Effector memory CD8-positive, alpha-beta T cell (primary cell): Measurements from ENCODE around the gene IFT80.
"Not testable (repeated sequence)": the region's sequence is repeated elsewhere in the genome, so short reads cannot be mapped to it uniquely, and the experiment has no call there.

Experiments used
- ATAC-seq: fragments of 150-1000 bp; cut with Tn5 transposase; replicated peaks from 2 replicates; pipeline ENCODE4 v1.10.0; 2021; ENCODE audit warnings: mild to moderate bottlenecking, moderate library complexity
- DNase-seq, 3 experiments: peaks; one replicate each; pipeline ENCODE4 v3.0.0; 2021
- H3K27ac Mint-ChIP-seq, 2 donors: one replicate each; pipeline ENCODE4 v1.8.0; 2022; ENCODE audit warnings: mild to moderate bottlenecking in 2 of 2, mixed read lengths in 2 of 2, moderate library complexity in 2 of 2
- H3K27me3 Mint-ChIP-seq, 2 donors: one replicate each; pipeline ENCODE4 v1.8.0; 2022; ENCODE audit warnings: mixed read lengths in 2 of 2
- H3K36me3 Mint-ChIP-seq: one replicate; pipeline ENCODE4 v1.8.0; 2022; ENCODE audit warnings: mild to moderate bottlenecking, moderate library complexity, mixed read lengths; ENCODE audit not compliant: insufficient read depth
- H3K4me1 Mint-ChIP-seq, 2 donors: one replicate each; pipeline ENCODE4 v1.8.0; 2022; ENCODE audit warnings: low read depth in 2 of 2, mixed read lengths in 2 of 2
- H3K4me3 Mint-ChIP-seq, 2 donors: one replicate each; pipeline ENCODE4 v1.8.0; 2022; ENCODE audit warnings: mild to moderate bottlenecking in 2 of 2, mixed read lengths in 2 of 2, moderate library complexity in 2 of 2
- H3K9me3 Mint-ChIP-seq, 2 donors: one replicate each; pipeline ENCODE4 v1.8.0; 2022; ENCODE audit warnings: mixed read lengths in 2 of 2

The IFT80 gene

DNA sequence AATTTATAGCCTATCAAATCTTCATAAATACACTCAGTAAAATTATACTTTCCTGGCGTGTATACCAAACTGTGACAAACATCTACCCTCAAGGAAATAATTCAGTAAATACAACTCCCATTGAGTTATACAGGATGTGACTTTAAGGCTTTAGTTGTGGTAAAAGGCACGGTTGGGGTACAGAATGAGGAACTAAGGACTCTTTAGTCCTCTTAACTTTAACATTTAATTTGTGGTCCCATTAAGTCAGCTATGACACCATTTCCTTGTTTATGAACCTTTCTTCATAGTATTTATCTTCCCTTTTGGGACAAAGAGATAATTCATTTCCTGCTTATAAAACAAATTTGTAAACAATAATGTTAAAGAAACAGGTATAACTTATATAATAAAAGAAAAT, 30.2 kb downstream of the IFT80 start:
- Mint-ChIP-seq H3K4me3 (no peak overlapping the region), H3K27ac (no peak overlapping the region), H3K4me1 (no peaks in the 10 kb centered on the region), H3K36me3 (peaks cover 2% of the 10 kb centered on the region), H3K9me3 (no peaks in the 10 kb centered on the region), H3K27me3 (no peaks in the 10 kb centered on the region)
- no peak for DNase-seq
- ATAC-seq: no peak

DNA sequence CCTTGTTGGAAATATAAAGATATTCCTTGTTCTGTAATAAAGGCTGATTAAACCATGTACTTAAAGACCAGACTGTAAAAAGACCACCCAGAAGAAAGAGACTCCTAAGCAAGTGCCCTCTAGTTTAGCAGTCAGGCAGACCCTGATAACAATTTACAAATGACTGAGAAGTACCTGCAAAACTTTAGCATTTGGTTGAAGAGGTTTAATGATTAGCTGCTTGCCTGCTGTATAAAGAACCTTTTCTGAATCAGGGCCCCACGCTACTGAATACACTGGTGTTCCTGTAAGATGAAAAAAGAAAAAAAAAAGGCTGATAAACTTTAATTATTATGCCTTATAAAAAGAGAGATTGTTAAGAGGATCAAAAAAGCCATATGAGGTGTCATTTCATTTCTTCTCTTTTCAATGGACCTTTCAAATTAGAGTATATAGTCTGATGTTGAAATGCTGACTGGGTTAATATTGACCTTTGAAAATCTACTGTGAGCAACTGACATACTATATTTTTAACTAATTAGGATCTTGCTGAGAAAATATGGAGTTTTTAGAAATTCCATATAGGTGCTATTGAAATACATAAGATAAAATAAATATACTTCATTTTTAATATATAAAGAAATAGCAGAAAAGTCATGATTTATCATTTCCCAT, 33.0 kb downstream of the IFT80 start:
- H3K4me3 Mint-ChIP-seq: no peak overlapping the region
- no peaks in the 10 kb centered on the region for H3K4me1 Mint-ChIP-seq
- H3K36me3 Mint-ChIP-seq: no peaks in the 10 kb centered on the region
- H3K27me3 Mint-ChIP-seq: no peaks in the 10 kb centered on the region
- no peak for DNase-seq
- no peak overlapping the region for H3K27ac Mint-ChIP-seq
- no peak for ATAC-seq
- no peaks in the 10 kb centered on the region for H3K9me3 Mint-ChIP-seq

DNA sequence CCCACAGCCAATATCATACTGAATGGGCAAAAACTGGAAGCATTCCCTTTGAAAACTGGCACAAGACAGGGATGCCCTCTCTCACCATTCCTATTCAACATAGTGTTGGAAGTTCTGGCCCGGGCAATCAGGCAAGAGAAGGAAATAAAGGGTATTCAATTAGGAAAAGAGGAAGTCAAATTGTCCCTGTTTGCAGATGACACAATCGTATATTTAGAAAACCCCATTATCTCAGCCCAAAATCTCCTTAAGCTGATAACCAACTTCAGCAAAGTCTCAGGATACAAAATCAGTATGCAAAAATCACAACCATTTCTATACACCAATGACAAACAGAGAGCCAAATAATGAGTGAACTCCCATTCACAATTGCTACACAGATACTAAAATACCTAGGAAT, 36.1 kb downstream of the IFT80 start:
- not testable (repeated sequence) for H3K27ac Mint-ChIP-seq, DNase-seq, H3K36me3 Mint-ChIP-seq, H3K27me3 Mint-ChIP-seq, H3K9me3 Mint-ChIP-seq, H3K4me3 Mint-ChIP-seq, ATAC-seq, H3K4me1 Mint-ChIP-seq

DNA sequence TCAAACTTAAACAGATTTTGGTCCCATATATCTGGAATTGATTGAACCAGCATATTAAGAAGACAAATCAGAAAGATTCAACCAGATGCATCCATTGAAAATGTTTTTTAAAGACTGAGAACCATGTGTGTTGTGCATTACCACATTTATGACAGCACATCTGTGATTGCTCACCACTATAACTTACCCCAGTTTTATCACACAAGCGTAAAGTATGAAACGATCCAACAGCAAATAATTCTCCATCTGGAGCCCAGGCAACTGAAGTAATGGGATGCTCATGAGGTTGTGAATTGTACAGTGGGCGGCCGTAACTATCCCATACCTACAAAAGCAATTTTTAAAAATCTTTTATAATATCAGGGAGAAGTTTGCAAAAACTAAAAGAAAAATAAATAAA, 43.2 kb downstream of the IFT80 start:
- H3K27me3 Mint-ChIP-seq: no peaks in the 10 kb centered on the region
- no peak overlapping the region for H3K4me3 Mint-ChIP-seq
- DNase-seq: no peak
- H3K36me3 Mint-ChIP-seq: peaks cover 15% of the 10 kb centered on the region
- no peak overlapping the region for H3K27ac Mint-ChIP-seq
- no peaks in the 10 kb centered on the region for H3K4me1 Mint-ChIP-seq
- ATAC-seq: no peak
- no peaks in the 10 kb centered on the region for H3K9me3 Mint-ChIP-seq

DNA sequence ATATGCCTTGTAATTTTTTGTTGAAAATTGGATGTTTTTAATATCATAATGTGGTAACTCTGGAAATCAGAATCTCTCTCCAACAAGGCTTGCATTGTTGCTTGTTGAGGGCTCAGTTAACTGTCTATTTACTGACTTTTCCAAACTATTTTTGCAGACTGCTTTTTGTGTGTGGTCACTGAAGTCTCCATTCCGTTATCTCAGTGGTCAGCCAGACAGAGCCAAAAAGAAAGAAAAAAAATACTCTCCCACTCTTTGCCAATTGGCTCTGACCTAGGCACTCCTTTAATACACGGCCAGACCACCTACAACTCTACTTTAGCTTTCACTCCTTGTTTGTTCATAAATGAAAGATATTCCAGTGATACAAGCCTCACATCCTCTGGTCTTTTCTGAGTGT, 52.5 kb downstream of the IFT80 start:
- no peak for ATAC-seq
- no peaks in the 10 kb centered on the region for H3K4me1 Mint-ChIP-seq
- H3K4me3 Mint-ChIP-seq: no peak overlapping the region
- no peaks in the 10 kb centered on the region for H3K9me3 Mint-ChIP-seq
- DNase-seq: no peak
- peaks cover 10% of the 10 kb centered on the region for H3K36me3 Mint-ChIP-seq
- H3K27me3 Mint-ChIP-seq: no peaks in the 10 kb centered on the region
- H3K27ac Mint-ChIP-seq: no peak overlapping the region

DNA sequence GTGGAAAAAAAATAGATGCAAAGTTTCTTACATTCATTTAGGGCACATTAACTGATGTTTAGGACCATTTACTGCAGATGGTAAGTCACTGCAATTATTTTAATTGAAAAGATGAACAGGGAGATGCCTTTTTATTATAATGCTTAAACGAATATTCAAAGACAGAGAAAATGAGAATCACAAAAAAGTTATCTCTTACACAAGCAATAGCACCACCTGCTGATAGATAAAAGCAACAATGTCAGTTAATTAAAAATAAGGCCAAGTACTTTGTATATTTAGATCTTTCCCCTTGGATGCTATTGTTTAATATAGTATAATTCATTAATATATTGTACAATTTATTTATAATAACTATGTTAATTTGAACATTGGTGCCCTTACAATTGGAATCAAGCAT, 55.9 kb downstream of the IFT80 start:
- Mint-ChIP-seq H3K36me3 (peaks cover 5% of the 10 kb centered on the region), H3K27ac (no peak overlapping the region), H3K4me3 (no peak overlapping the region), H3K4me1 (no peaks in the 10 kb centered on the region), H3K27me3 (no peaks in the 10 kb centered on the region), H3K9me3 (no peaks in the 10 kb centered on the region)
- DNase-seq (no peak), ATAC-seq (no peak)

DNA sequence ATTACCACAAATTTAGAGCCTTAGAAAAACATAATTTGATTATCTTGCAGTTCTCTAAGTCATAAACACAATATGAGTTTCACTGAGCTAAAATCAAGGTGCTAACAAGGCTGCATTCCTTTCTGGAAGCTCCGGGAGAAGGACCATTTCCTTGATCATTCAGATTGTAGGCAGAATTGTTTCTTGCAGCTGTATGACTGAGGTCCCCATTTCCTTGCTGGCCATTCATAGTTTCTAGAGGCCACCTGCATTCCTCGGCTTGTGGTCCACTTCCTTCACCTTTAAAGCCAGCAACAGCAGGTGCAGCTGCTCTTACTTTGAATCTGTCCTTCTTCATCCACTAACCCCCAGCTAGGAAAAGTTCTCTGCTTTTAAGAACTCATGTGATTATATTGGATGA, 58.7 kb downstream of the IFT80 start:
- H3K4me1 Mint-ChIP-seq: no peaks in the 10 kb centered on the region
- no peaks in the 10 kb centered on the region for H3K9me3 Mint-ChIP-seq
- peaks cover 6% of the 10 kb centered on the region for H3K36me3 Mint-ChIP-seq
- ATAC-seq: no peak
- no peak for DNase-seq
- H3K4me3 Mint-ChIP-seq: no peak overlapping the region
- H3K27ac Mint-ChIP-seq: no peak overlapping the region
- H3K27me3 Mint-ChIP-seq: no peaks in the 10 kb centered on the region

DNA sequence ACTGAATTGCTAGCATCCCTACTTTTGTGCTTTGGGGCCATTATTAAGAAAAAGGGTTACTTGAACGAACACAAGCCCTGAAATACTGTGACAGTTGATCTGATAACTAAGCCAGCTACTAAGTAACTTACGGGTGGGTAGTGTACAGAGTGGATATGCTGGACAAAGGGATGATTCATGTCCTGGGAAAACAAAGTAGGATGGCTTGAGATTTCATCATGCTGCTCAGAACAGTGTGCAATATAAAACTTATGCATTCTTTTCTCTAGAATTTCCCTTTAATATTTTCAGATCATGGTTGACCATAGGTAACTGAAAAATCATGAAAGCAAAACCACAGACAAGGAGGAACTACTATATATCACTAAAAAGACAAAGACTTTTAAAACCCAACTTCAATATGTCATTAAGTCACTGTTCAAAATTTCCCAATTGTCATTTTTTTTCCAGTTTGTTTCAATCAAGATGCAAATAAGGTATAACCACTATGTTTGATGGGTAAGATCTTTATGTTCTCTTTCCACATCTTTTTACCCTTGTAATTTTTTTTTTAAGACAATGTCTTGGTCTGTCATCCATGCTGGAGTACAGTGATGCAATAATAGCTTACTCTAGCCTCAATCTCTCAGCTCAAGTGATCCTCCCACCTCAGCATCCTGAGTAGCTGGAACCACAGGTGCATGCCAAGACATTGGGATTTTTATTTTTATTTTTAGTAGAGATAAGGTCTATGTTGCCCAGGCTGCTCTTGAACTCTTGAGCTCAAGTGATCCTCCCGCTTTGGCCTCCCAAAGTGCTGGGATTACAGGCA, 67.7 kb downstream of the IFT80 start:
- DNase-seq: no peak
- no peak for ATAC-seq
- H3K27ac Mint-ChIP-seq: no peak overlapping the region

DNA sequence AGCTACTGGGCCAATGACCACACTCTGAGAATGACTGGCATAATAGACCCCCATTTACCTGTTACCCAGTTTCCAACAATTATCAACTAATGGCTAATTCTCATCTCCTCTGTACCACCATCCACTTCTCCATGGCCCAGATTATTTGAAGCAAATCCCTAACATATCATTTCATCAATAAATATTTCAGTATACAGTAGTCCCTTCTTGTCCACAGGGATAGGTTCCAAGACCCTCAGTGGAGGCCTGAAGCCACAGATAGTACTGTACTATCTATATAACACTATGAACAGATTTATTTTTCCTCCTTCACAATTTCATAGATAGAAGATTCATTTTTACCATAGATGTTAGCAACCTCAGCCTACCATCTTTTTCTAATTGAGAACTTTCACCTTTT, 68.3 kb downstream of the IFT80 start:
- ATAC-seq (no peak), DNase-seq (no peak)
- Mint-ChIP-seq H3K9me3 (no peaks in the 10 kb centered on the region), H3K4me3 (no peak overlapping the region), H3K36me3 (no peaks in the 10 kb centered on the region), H3K27me3 (no peaks in the 10 kb centered on the region), H3K4me1 (peaks cover 0 to 3% of the 10 kb centered on the region in 2 donors), H3K27ac (no peak overlapping the region)

More for the DNA sequence above, 67.7 kb downstream of the IFT80 start:
- H3K9me3 Mint-ChIP-seq: no peaks in the 10 kb centered on the region
- H3K4me3 Mint-ChIP-seq: no peak overlapping the region
- H3K36me3 Mint-ChIP-seq: peaks cover under 1% of the 10 kb centered on the region
- peaks cover 0 to 3% of the 10 kb centered on the region in 2 donors for H3K4me1 Mint-ChIP-seq
- no peaks in the 10 kb centered on the region for H3K27me3 Mint-ChIP-seq

DNA sequence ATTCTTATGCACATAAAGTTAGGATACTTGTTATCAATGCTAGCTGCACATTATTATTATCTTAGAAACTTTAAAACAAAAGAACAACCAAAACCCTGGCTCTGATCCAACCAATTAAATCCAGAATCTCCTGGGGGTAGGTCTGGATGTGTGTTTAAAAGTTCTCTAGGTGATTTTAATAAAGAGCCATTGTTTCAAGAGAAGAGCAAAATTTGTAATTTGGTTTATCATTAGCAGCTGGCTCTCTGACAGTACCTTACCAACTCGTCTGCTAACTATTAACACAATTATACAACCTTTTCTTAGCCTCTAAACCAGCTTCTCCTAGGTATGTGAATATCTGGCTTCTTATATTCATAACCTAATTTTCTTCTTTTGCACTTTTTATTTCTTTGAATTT, 68.9 kb downstream of the IFT80 start:
- Mint-ChIP-seq H3K4me1 (peaks cover 0 to 3% of the 10 kb centered on the region in 2 donors), H3K9me3 (no peaks in the 10 kb centered on the region), H3K4me3 (no peak overlapping the region), H3K27me3 (no peaks in the 10 kb centered on the region), H3K27ac (no peak overlapping the region), H3K36me3 (no peaks in the 10 kb centered on the region)
- DNase-seq (no peak), ATAC-seq (no peak)

DNA sequence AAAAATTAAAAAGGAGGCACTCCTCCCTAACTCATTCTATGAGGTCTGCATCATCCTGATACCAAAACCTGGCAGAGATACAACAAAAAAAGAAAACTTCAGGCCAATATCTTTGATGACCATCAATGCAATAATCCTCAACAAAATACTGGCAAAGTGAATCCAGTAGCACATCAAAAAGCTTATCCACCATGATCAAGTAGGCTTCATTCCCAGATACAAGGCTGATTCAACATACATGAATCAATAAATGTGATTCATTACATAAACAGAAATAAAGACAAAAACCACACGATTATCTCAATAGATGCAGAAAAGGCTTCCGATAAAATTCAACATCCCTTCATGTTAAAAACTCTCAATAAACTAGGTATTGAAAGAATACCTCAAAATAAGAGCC, 72.7 kb downstream of the IFT80 start:
- H3K36me3 Mint-ChIP-seq, ATAC-seq, H3K27me3 Mint-ChIP-seq, DNase-seq, H3K27ac Mint-ChIP-seq, H3K4me1 Mint-ChIP-seq, H3K9me3 Mint-ChIP-seq, H3K4me3 Mint-ChIP-seq: not testable (repeated sequence)

DNA sequence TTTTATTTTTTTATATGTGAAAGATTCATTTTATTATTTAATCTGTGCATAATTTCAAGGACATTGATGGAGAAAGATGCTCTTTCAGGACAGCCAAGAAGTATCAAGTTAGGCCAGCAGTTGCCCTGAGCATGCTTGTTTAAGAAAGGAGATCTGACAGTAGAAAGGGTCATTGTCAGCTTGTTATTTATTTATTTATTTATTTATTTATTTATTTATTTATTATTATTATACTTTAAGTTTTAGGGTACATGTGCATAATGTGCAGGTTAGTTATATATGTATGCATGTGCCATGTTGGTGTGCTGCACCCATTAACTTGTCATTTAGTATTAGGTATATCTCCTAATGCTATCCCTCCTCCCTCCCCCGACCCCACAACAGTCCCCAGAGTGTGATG, 77.2 kb downstream of the IFT80 start:
- not testable (repeated sequence) for H3K36me3 Mint-ChIP-seq, DNase-seq, H3K4me1 Mint-ChIP-seq, H3K27me3 Mint-ChIP-seq, H3K27ac Mint-ChIP-seq, H3K9me3 Mint-ChIP-seq, ATAC-seq, H3K4me3 Mint-ChIP-seq

DNA sequence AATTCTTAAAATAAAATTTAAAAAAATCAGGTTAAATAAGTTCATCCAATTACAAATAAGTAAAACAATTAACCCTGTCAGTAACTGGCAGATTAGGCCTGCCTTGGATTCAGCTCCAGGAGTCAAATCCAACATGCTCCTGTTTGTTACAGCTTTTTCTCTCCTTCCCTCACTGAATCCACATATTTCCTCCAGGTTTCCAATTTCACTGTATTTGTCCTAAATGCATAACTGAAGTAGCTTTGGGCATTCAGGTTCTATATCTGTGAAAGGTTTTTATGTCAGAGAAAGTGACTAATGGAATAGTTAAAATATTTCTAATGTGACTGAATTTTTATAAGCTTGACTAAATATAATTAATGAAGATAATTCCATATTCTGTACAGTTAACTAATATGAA, 79.7 kb downstream of the IFT80 start:
- Mint-ChIP-seq H3K4me1 (no peaks in the 10 kb centered on the region), H3K27me3 (no peaks in the 10 kb centered on the region), H3K4me3 (no peak overlapping the region), H3K27ac (no peak overlapping the region), H3K9me3 (no peaks in the 10 kb centered on the region), H3K36me3 (peaks cover 3% of the 10 kb centered on the region)
- DNase-seq: no peak
- no peak for ATAC-seq

DNA sequence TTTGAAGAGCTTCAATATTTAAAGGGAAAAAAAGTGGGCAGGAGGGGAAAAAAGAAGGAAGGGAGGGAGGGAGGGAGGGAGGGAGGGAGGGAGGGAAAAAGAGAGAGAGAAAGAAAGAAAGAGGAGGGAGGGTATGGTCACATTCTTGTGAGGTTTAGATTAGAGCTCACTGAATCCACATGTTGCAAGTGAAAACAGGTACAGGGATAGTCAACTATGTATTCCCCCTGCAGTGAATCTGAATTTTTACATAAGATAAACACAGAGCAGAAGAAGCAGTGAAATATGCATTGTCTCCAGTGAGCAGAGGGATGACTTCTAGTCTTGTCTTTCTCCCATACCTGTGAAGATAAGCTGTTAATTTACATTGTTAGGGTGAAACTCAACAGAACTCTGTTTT, 84.0 kb downstream of the IFT80 start:
- peaks cover 3% of the 10 kb centered on the region for H3K36me3 Mint-ChIP-seq
- no peaks in the 10 kb centered on the region for H3K27me3 Mint-ChIP-seq
- no peaks in the 10 kb centered on the region for H3K4me1 Mint-ChIP-seq
- DNase-seq: no peak
- H3K27ac Mint-ChIP-seq: no peak overlapping the region
- no peaks in the 10 kb centered on the region for H3K9me3 Mint-ChIP-seq
- H3K4me3 Mint-ChIP-seq: no peak overlapping the region
- no peak for ATAC-seq
